Measurements from ENCODE around the gene FKBP6. TPM values are rescaled to one million over a fixed set of nuclear protein-coding genes. Genes with fewer than 3 reads are reported as not detected.
"Not testable (repeated sequence)": the region's sequence is repeated elsewhere in the genome, so short reads cannot be mapped to it uniquely, and the experiment has no call there.

FKBP6 gene
- total and polyA plus RNA-seq, 10 donors, result 0.15 to 0.51 (median 0.24) TPM; not detected in 7

- no peak for TF ChIP-seq POLR2A (IDR thresholded peaks at IDR 0.05)
- no peak for TF ChIP-seq POLR2AphosphoS5 (IDR thresholded peaks at IDR 0.05)
- TF ChIP-seq, protein P1, sequence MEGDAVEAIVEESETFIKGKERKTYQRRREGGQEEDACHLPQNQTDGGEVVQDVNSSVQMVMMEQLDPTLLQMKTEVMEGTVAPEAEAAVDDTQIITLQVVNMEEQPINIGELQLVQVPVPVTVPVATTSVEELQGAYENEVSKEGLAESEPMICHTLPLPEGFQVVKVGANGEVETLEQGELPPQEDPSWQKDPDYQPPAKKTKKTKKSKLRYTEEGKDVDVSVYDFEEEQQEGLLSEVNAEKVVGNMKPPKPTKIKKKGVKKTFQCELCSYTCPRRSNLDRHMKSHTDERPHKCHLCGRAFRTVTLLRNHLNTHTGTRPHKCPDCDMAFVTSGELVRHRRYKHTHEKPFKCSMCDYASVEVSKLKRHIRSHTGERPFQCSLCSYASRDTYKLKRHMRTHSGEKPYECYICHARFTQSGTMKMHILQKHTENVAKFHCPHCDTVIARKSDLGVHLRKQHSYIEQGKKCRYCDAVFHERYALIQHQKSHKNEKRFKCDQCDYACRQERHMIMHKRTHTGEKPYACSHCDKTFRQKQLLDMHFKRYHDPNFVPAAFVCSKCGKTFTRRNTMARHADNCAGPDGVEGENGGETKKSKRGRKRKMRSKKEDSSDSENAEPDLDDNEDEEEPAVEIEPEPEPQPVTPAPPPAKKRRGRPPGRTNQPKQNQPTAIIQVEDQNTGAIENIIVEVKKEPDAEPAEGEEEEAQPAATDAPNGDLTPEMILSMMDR (IDR thresholded peaks at IDR 0.05 in 8 of 11, conservative IDR thresholded peaks at IDR 0.05 in 3 of 11), result no peak
- WGBS, 5 donors, result 81 to 88% (median 85%) methylated on average over 12 of the region's 12 CpGs
- intact Hi-C loops (cut with DNase I; ENCODE audit: low total_unique reads), result no loop called here
- peaks cover 0 to 5% (median 0%) of the 10 kb centered on the region in 7 donors for H3K27me3 ChIP-seq (replicated peaks in 1 of 7)
- H3K4me1 ChIP-seq, result peaks cover 0 to 9% (median 1%) of the 10 kb centered on the region in 6 donors
- H3K4me3 ChIP-seq, result no peak overlapping the region
- H3K36me3 ChIP-seq, result no peaks in the 10 kb centered on the region
- H3K27ac ChIP-seq, result no peak overlapping the region
- no peak for DNase-seq
- H3K9me3 ChIP-seq, result no peaks in the 10 kb centered on the region
Observed at GRCh38 chr7:73366990-73367389, 39.0 kb downstream of the FKBP6 start.

DNA sequence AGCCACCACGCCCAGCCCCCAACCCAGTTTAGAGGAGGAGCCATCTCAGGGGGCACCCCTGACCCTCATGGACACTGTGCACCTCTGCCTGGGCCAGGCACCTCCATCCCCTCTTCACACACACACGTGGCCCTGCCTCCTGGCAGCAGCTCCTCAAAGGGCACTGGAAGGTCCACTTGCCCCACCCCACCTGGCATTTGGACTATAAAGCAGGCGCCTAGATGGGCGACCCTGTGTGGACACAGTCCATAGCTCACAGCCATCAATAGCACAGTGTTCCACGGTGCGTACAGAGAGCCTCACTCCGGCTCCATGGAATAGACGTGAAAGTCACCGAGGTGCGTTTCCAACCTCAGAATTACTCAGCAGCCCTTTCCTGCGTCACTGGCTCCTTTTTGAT, 41.0 kb downstream of the FKBP6 start:
- Histone ChIP-seq H3K36me3 (no peaks in the 10 kb centered on the region), H3K4me1 (peaks cover 0 to 9% (median 1%) of the 10 kb centered on the region in 6 donors), H3K4me3 (no peak overlapping the region), H3K27ac (no peak overlapping the region), H3K9me3 (no peaks in the 10 kb centered on the region), H3K27me3 (replicated peaks in 1 of 7) (peaks cover 0 to 3% (median 0%) of the 10 kb centered on the region in 7 donors)
- TF ChIP-seq POLR2AphosphoS5 (IDR thresholded peaks at IDR 0.05) (no peak), POLR2A (IDR thresholded peaks at IDR 0.05) (no peak)
- TF ChIP-seq, protein P1 (IDR thresholded peaks at IDR 0.05 in 8 of 11, conservative IDR thresholded peaks at IDR 0.05 in 3 of 11), result no peak
- intact Hi-C loops (cut with DNase I; ENCODE audit: low total_unique reads), result no loop called here
- no peak for DNase-seq
- WGBS, 5 donors, result 77 to 89% (median 82%) methylated on average over 11 of the region's 11 CpGs

- intact Hi-C loops (cut with DNase I; ENCODE audit: low total_unique reads), result no loop called here
- TF ChIP-seq POLR2AphosphoS5 (IDR thresholded peaks at IDR 0.05) (no peak), POLR2A (IDR thresholded peaks at IDR 0.05) (no peak)
- TF ChIP-seq, protein P1 (IDR thresholded peaks at IDR 0.05 in 8 of 11, conservative IDR thresholded peaks at IDR 0.05 in 3 of 11), result no peak
- H3K4me3 ChIP-seq, result no peak overlapping the region
- DNase-seq, result no peak
- no peaks in the 10 kb centered on the region for H3K36me3 ChIP-seq
- peaks cover 0 to 9% (median 1%) of the 10 kb centered on the region in 6 donors for H3K4me1 ChIP-seq
- no peaks in the 10 kb centered on the region for H3K27me3 ChIP-seq (replicated peaks in 1 of 7)
- WGBS, 5 donors, result 89 to 95% (median 91%) methylated on average over 9 of the region's 9 CpGs
- H3K27ac ChIP-seq, result no peak overlapping the region
- no peaks in the 10 kb centered on the region for H3K9me3 ChIP-seq
Observed at GRCh38 chr7:73369622-73370021, 41.7 kb downstream of the FKBP6 start.

DNA sequence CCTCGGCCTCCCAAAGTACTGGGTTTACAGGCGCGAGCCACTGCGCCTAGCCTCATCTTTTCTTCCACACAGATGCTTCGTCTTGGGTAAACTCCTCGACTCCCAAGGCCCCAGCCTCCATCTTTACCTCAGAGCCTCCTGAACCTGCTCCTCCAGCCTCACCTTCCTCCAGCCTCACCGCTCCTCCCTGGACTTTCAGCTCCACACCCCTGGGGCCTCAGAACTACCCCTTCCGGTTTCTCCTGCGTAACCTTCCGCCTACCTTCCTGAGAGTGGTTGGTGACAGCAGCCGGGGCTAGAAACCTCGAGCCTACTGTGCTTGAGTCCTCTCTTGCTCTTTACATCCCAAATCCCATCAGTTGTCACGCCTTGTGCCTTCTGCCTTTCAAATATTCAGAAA, 45.8 kb downstream of the FKBP6 start:
- no peak for DNase-seq
- WGBS, 5 donors, result 78 to 86% (median 82%) methylated on average over 13 of the region's 13 CpGs
- H3K4me1 ChIP-seq, result peaks cover 0 to 13% (median 5%) of the 10 kb centered on the region in 6 donors
- H3K9me3 ChIP-seq, result no peaks in the 10 kb centered on the region
- H3K27ac ChIP-seq, result peak overlapping the region in 1 of 8 donors; percentile 30
- H3K27me3 ChIP-seq (replicated peaks in 1 of 7), result peaks cover 0 to 30% (median 13%) of the 10 kb centered on the region in 7 donors
- intact Hi-C loops (cut with DNase I; ENCODE audit: low total_unique reads), result no loop called here
- H3K4me3 ChIP-seq, result no peak overlapping the region
- H3K36me3 ChIP-seq, result no peaks in the 10 kb centered on the region
- no peak for TF ChIP-seq POLR2A (IDR thresholded peaks at IDR 0.05)
- no peak for TF ChIP-seq POLR2AphosphoS5 (IDR thresholded peaks at IDR 0.05)
- TF ChIP-seq, protein P1 (IDR thresholded peaks at IDR 0.05 in 8 of 11, conservative IDR thresholded peaks at IDR 0.05 in 3 of 11), result no peak

DNA sequence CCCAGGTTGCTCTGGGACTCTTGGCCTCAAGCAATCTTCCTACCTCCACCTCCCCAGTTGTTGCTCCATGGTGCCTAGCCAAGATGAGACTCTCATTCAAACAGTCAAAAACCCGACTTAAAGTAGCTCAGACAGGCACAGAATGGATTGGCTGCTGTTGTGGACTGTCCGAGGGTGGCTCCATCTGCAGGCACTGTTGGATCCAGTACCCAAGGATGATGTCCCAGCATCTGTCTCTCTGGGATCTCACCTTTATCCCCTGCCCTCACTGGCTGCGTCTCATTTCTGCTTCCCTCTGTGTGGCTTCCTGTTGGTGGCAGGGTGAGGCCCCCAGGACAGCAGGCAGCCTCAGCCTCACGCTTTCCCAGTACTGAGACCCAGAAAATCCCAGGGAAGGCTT, 48.3 kb downstream of the FKBP6 start:
- Histone ChIP-seq H3K4me1 (peaks cover 0 to 13% (median 5%) of the 10 kb centered on the region in 6 donors), H3K27me3 (replicated peaks in 1 of 7) (peaks cover 0 to 44% (median 13%) of the 10 kb centered on the region in 7 donors)
- H3K4me3 ChIP-seq; intact Hi-C loops (cut with DNase I; ENCODE audit: low total_unique reads); H3K27ac ChIP-seq; H3K9me3 ChIP-seq; H3K36me3 ChIP-seq; DNase-seq: not testable (repeated sequence)
- WGBS, 5 donors, result 50 to 67% (median 64%) methylated on average over 4 of the region's 4 CpGs

Measured in spleen (tissue), 11 donors.